Measurements from ENCODE around the gene LRRC28. TPM values are rescaled to one million over a fixed set of nuclear protein-coding genes. Genes with fewer than 3 reads are reported as not detected.

LRRC28 gene
- total RNA-seq, 1 experiment from 2014 or later: 39.3 TPM

- intact Hi-C loops (cut with micrococcal nuclease; ENCODE audit: unreplicated experiment) (no loop called here), in situ Hi-C loops (cut with HindIII; ENCODE audit: low pct_unique_long_range_greater_than_20kb, low sequenced_read_pairs) (no loop called here)
- DNase-seq (ENCODE audit: low read depth, low spot score) (no peak), ATAC-seq (no peak)
- H3K4me3 ChIP-seq (ENCODE audit: low read depth in 2 of 2, low read length in 2 of 2): no peak overlapping the region
- H3K9me3 ChIP-seq (ENCODE audit: control insufficient read depth, insufficient read depth, low read depth, low read length): no peaks in the 10 kb centered on the region
- peaks cover 25% of the 10 kb centered on the region for H3K4me1 ChIP-seq (ENCODE audit: control insufficient read depth, insufficient read depth, low read length)
- no peak overlapping the region for H3K27ac ChIP-seq (ENCODE audit: low read length)
- ChIA-PET CTCF (no interaction called here), POLR2A (no interaction called here)
- no peaks in the 10 kb centered on the region for H3K27me3 ChIP-seq (ENCODE audit: control insufficient read depth, insufficient read depth, low read length)
- TF ChIP-seq, protein P1, sequence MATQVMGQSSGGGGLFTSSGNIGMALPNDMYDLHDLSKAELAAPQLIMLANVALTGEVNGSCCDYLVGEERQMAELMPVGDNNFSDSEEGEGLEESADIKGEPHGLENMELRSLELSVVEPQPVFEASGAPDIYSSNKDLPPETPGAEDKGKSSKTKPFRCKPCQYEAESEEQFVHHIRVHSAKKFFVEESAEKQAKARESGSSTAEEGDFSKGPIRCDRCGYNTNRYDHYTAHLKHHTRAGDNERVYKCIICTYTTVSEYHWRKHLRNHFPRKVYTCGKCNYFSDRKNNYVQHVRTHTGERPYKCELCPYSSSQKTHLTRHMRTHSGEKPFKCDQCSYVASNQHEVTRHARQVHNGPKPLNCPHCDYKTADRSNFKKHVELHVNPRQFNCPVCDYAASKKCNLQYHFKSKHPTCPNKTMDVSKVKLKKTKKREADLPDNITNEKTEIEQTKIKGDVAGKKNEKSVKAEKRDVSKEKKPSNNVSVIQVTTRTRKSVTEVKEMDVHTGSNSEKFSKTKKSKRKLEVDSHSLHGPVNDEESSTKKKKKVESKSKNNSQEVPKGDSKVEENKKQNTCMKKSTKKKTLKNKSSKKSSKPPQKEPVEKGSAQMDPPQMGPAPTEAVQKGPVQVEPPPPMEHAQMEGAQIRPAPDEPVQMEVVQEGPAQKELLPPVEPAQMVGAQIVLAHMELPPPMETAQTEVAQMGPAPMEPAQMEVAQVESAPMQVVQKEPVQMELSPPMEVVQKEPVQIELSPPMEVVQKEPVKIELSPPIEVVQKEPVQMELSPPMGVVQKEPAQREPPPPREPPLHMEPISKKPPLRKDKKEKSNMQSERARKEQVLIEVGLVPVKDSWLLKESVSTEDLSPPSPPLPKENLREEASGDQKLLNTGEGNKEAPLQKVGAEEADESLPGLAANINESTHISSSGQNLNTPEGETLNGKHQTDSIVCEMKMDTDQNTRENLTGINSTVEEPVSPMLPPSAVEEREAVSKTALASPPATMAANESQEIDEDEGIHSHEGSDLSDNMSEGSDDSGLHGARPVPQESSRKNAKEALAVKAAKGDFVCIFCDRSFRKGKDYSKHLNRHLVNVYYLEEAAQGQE (IDR thresholded peaks at IDR 0.05; ENCODE audit: insufficient read depth in 1 of 2, low read depth in 2 of 2, low read length in 1 of 2): no peak
- TF ChIP-seq SIN3A (IDR thresholded peaks at IDR 0.05; ENCODE audit: borderline replicate concordance, insufficient read depth, low read depth, low read length) (no peak), TCF7L2 (IDR thresholded peaks at IDR 0.05; ENCODE audit: low read depth, low read length) (no peak), CTCF (IDR thresholded peaks at IDR 0.05) (no peak), POLR2AphosphoS5 (IDR thresholded peaks at IDR 0.05; ENCODE audit: low read depth, low read length) (no peak)
- BruUV-seq (replicated peaks): no TSS peak
- H3K36me3 ChIP-seq (ENCODE audit: control insufficient read depth, insufficient read depth, low read length): no peaks in the 10 kb centered on the region
These were observed 186.9 kb downstream of the LRRC28 start for GRCh38 chr15:99438224-99438585.

DNA sequence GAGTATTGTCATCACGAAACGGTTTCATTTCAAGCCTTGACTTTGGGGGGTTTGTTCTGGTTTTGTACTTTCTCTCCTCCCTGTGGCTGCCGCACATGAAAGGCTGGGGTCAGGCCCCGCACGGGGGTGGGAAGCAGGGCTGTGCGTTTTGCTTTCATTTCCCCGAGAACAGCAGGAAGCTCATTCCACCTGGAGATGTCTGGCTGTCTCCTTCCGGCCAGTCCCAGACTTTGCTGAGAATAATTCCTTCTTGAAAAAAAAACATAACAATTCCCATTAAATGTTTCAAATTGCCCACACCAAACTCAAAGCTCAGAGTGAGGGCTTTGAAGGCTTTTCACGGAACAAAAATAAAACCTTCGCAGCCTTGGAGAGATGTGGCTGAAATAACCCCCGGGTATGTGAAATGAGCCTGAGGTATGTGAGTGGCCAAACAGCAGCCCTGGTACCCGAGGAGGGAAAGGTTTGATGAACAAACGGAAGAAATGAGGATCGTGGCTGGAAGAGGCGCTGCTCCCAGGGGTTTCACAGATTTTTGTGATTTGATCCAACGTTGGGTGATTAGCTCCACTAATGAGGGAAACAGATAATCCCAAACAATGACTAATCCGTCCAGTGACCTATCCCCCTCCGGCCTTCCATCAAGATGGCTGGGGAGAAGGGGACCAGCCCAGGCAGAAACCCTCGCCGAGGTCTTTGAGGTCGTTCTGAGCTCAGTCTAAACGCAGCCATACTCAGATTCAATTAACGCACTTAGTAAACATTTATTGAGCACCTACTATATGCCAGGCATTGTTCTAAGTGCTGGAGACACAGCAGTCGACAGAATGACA, 187.6 kb downstream of the LRRC28 start:
- in situ Hi-C loops (cut with HindIII; ENCODE audit: low pct_unique_long_range_greater_than_20kb, low sequenced_read_pairs): no loop called here
- CTCF ChIA-PET: no interaction called here

More for the DNA sequence above, 187.6 kb downstream of the LRRC28 start:
- H3K36me3 ChIP-seq (ENCODE audit: control insufficient read depth, insufficient read depth, low read length): no peaks in the 10 kb centered on the region
- DNase-seq (ENCODE audit: low read depth, low spot score) (no peak), ATAC-seq (no peak)
- H3K9me3 ChIP-seq (ENCODE audit: control insufficient read depth, insufficient read depth, low read depth, low read length): no peaks in the 10 kb centered on the region
- H3K27me3 ChIP-seq (ENCODE audit: control insufficient read depth, insufficient read depth, low read length): no peaks in the 10 kb centered on the region
- BruUV-seq (replicated peaks): no TSS peak
- peaks cover 25% of the 10 kb centered on the region for H3K4me1 ChIP-seq (ENCODE audit: control insufficient read depth, insufficient read depth, low read length)
- H3K27ac ChIP-seq (ENCODE audit: low read length): no peak overlapping the region
- no peak for TF ChIP-seq TCF7L2 (IDR thresholded peaks at IDR 0.05; ENCODE audit: low read depth, low read length)
- TF ChIP-seq, protein P1 (IDR thresholded peaks at IDR 0.05; ENCODE audit: insufficient read depth in 1 of 2, low read depth in 2 of 2, low read length in 1 of 2): no peak
- TF ChIP-seq POLR2AphosphoS5 (IDR thresholded peaks at IDR 0.05; ENCODE audit: low read depth, low read length): no peak
- TF ChIP-seq CTCF (IDR thresholded peaks at IDR 0.05): no peak
- TF ChIP-seq SIN3A (IDR thresholded peaks at IDR 0.05; ENCODE audit: borderline replicate concordance, insufficient read depth, low read depth, low read length): no peak
- intact Hi-C loops (cut with micrococcal nuclease; ENCODE audit: unreplicated experiment): no loop called here
- no peak overlapping the region for H3K4me3 ChIP-seq (ENCODE audit: low read depth in 2 of 2, low read length in 2 of 2)
- POLR2A ChIA-PET: interaction anchor here (0.5 kb wide), 1 partner anchor 555 kb away, joined by 3 read pairs; no protein-coding TSS in a partner anchor
